Measurements from ENCODE around the gene GPA33. TPM values are rescaled to one million over a fixed set of nuclear protein-coding genes. Genes with fewer than 3 reads are reported as not detected.

GPA33 gene
- total and polyA plus RNA-seq, 10 of the 15 experiments (the other 5 are each of a cell fraction or from before 2014, with no cell fraction given), result 0.09 to 0.27 (median 0.21) TPM; not detected in 1

DNA sequence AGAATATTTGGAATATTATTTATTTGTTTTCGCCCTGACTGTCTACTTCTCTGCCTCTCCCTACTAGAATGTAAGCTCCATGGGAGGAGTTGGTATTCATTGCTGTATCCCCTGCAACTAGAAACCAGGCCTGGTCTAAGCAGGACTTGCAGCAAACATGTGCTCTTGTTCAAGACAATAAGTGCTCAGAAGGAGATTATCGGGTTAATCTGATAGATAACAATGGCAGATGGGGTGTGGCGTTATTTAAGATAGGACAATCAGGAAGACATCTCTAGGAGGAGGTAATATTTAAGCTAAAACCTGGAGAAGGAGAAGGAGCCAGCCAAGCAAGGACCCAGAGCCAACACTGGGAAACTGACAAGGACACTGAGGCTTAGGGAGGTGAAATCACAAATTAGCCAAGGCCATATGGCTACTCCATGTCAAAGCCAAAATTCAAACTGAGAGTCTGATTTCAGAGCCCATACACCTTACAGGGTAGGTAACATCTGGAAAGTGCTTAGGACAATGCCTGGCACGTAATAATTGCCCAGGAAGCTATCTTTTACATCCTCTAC, 45.2 kb upstream of the GPA33 start:
- no peak overlapping the region for H3K27ac ChIP-seq (ENCODE audit: control insufficient read depth, insufficient read depth)
- 13% methylated on average over 4 of the region's 4 CpGs for WGBS (ENCODE audit: insufficient coverage, insufficient replicate concordance, low lambda C conversion rate, missing lambda C conversion rate)
- H3K79me2 ChIP-seq (ENCODE audit: control insufficient read depth, insufficient read depth, low read length), result no peaks in the 10 kb centered on the region
- in situ Hi-C loops (cut with MboI) (no loop called here), intact Hi-C loops (cut with micrococcal nuclease; ENCODE audit: unreplicated experiment) (no loop called here)
- RAD21 ChIA-PET (ENCODE audit: unreplicated experiment), result no interaction called here
- no peak for TF ChIP-seq PML (IDR thresholded peaks at IDR 0.05; ENCODE audit: low read length)
- peaks cover 5 to 8% of the 10 kb centered on the region in 2 experiments; a peak in 2 of 4 replicates for H3K27me3 ChIP-seq (replicated peaks in 1 of 2; ENCODE audit: control insufficient read depth in 2 of 2, insufficient read depth in 2 of 2, low read length in 1 of 2)
- CTCF ChIA-PET, result interaction anchor here (1.6 to 5.0 kb wide), 2 partner anchors 74 to 77 kb away, joined by 3 to 20 read pairs; no protein-coding TSS in a partner anchor
- H4K20me1 ChIP-seq (ENCODE audit: control insufficient read depth, insufficient read depth), result no peaks in the 10 kb centered on the region
- SMC1A ChIA-PET (ENCODE audit: uncharacterized antibody, unreplicated experiment), result no interaction called here
- no peaks in the 10 kb centered on the region for H3K36me3 ChIP-seq (ENCODE audit: control insufficient read depth in 2 of 2, insufficient read depth in 2 of 2, low read length in 1 of 2)
- H3K4me3 ChIP-seq, result no peak overlapping the region
- no peaks in the 10 kb centered on the region for H3K4me1 ChIP-seq (ENCODE audit: control insufficient read depth, insufficient read depth, low read length)
- H2AFZ ChIP-seq (ENCODE audit: control insufficient read depth, low read depth, low read length), result no peak overlapping the region
- ATAC-seq, result no peak
- no peak for FAIRE-seq
- H3K9ac ChIP-seq (ENCODE audit: control insufficient read depth, insufficient read depth, low read length), result no peak overlapping the region
- DNase-seq (ENCODE audit: low read depth, low spot score), result no peak
- H3K4me2 ChIP-seq (ENCODE audit: control insufficient read depth, insufficient read depth), result no peak overlapping the region
- no TSS peak for BruUV-seq (replicated peaks)
- POLR2A ChIA-PET, result no interaction called here
- H3K9me3 ChIP-seq (replicated peaks; ENCODE audit: control insufficient read depth, insufficient read depth, low read length), result no peaks in the 10 kb centered on the region

- H3K9me3 ChIP-seq (replicated peaks; ENCODE audit: control insufficient read depth, insufficient read depth, low read length), result no peaks in the 10 kb centered on the region
- ATAC-seq (no peak), DNase-seq (ENCODE audit: low read depth, low spot score) (no peak), FAIRE-seq (no peak)
- ChIA-PET POLR2A (no interaction called here), CTCF (no interaction called here), SMC1A (ENCODE audit: uncharacterized antibody, unreplicated experiment) (interaction anchor here (0.8 kb wide), 1 partner anchor 266 kb away, joined by 3 read pairs; no protein-coding TSS in a partner anchor), RAD21 (ENCODE audit: unreplicated experiment) (no interaction called here)
- H3K79me2 ChIP-seq (ENCODE audit: control insufficient read depth, insufficient read depth, low read length), result no peaks in the 10 kb centered on the region
- in situ Hi-C loops (cut with MboI), result no loop called here
- TF ChIP-seq, protein P1, sequence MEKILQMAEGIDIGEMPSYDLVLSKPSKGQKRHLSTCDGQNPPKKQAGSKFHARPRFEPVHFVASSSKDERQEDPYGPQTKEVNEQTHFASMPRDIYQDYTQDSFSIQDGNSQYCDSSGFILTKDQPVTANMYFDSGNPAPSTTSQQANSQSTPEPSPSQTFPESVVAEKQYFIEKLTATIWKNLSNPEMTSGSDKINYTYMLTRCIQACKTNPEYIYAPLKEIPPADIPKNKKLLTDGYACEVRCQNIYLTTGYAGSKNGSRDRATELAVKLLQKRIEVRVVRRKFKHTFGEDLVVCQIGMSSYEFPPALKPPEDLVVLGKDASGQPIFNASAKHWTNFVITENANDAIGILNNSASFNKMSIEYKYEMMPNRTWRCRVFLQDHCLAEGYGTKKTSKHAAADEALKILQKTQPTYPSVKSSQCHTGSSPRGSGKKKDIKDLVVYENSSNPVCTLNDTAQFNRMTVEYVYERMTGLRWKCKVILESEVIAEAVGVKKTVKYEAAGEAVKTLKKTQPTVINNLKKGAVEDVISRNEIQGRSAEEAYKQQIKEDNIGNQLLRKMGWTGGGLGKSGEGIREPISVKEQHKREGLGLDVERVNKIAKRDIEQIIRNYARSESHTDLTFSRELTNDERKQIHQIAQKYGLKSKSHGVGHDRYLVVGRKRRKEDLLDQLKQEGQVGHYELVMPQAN (conservative IDR thresholded peaks at IDR 0.05), result no peak
- peak; percentile 26 to 67; a peak in 1 of 4 replicates for TF ChIP-seq SRF (IDR thresholded peaks at IDR 0.05; ENCODE audit: low read depth in 2 of 2, low read length in 2 of 2)
- no peak overlapping the region for H3K9ac ChIP-seq (ENCODE audit: control insufficient read depth, insufficient read depth, low read length)
- 28% methylated on average over 8 of the region's 8 CpGs for WGBS (ENCODE audit: insufficient coverage, insufficient replicate concordance, low lambda C conversion rate, missing lambda C conversion rate)
- no peaks in the 10 kb centered on the region for H3K36me3 ChIP-seq (ENCODE audit: control insufficient read depth in 2 of 2, insufficient read depth in 2 of 2, low read length in 1 of 2)
- no TSS peak for BruUV-seq (replicated peaks)
- intact Hi-C loops (cut with micrococcal nuclease; ENCODE audit: unreplicated experiment), result no loop called here
- peaks cover 7 to 8% of the 10 kb centered on the region in 2 experiments; a peak in 2 of 4 replicates for H3K27me3 ChIP-seq (replicated peaks in 1 of 2; ENCODE audit: control insufficient read depth in 2 of 2, insufficient read depth in 2 of 2, low read length in 1 of 2)
- no peak overlapping the region for H3K27ac ChIP-seq (ENCODE audit: control insufficient read depth, insufficient read depth)
- no peak overlapping the region for H2AFZ ChIP-seq (ENCODE audit: control insufficient read depth, low read depth, low read length)
- no peak overlapping the region for H3K4me2 ChIP-seq (ENCODE audit: control insufficient read depth, insufficient read depth)
- no peaks in the 10 kb centered on the region for H4K20me1 ChIP-seq (ENCODE audit: control insufficient read depth, insufficient read depth)
- no peak overlapping the region for H3K4me3 ChIP-seq
- no peaks in the 10 kb centered on the region for H3K4me1 ChIP-seq (ENCODE audit: control insufficient read depth, insufficient read depth, low read length)
Measured at GRCh38 chr1:167132301-167133010, 42.3 kb upstream of the GPA33 start.
